KOPT-K1 (cell line): ENCODE data around the gene KIF2B.
"Not testable (repeated sequence)": the region's sequence is repeated elsewhere in the genome, so short reads cannot be mapped to it uniquely, and the experiment has no call there.

Experiments used
- H3K27ac ChIP-seq: fragments of 200-600 bp; sonication (generic); 2 replicates; pipeline ENCODE4 v1.5.1; 2016; ENCODE audit warnings: antibody characterized with exemption, mild to moderate bottlenecking, low read depth, low read length; ENCODE audit not compliant: poor library complexity, severe bottlenecking
- H3K36me3 ChIP-seq: fragments of 200-600 bp; sonication (generic); 2 replicates; pipeline ENCODE4 v1.5.1; 2017; ENCODE audit warnings: antibody characterized with exemption, mild to moderate bottlenecking, low read length, moderate library complexity; ENCODE audit not compliant: insufficient read depth
- H3K9me3 ChIP-seq: fragments of 200-600 bp; sonication (generic); 2 replicates; pipeline ENCODE4 v1.5.1; 2017; ENCODE audit warnings: antibody characterized with exemption, low read length, mild to moderate bottlenecking; ENCODE audit not compliant: insufficient read depth, poor library complexity, severe bottlenecking

The KIF2B gene

GRCh38 chr17:53834771-53835170, 12.0 kb downstream of the KIF2B start:
- not testable (repeated sequence) for H3K27ac ChIP-seq, H3K9me3 ChIP-seq, H3K36me3 ChIP-seq

GRCh38 chr17:53837131-53837530, 14.4 kb downstream of the KIF2B start:
- Histone ChIP-seq H3K27ac (no peak overlapping the region), H3K9me3 (peaks cover 20% of the 10 kb centered on the region), H3K36me3 (no peaks in the 10 kb centered on the region)

- Histone ChIP-seq H3K27ac (no peak overlapping the region), H3K36me3 (no peaks in the 10 kb centered on the region), H3K9me3 (peaks cover 16% of the 10 kb centered on the region)
Measured at GRCh38 chr17:53844491-53845107, 21.9 kb downstream of the KIF2B start.

- H3K27ac ChIP-seq, H3K36me3 ChIP-seq, H3K9me3 ChIP-seq: not testable (repeated sequence)
Measured at GRCh38 chr17:53871128-53871527, 48.4 kb downstream of the KIF2B start.
